ENCODE data around the gene RASL10A. TPM values are rescaled to one million over a fixed set of nuclear protein-coding genes. Genes with fewer than 3 reads are reported as not detected.

RASL10A gene
- total RNA-seq, 2 donors from 2014 or later, result 1.1 to 1.8 TPM

GRCh38 chr22:29336751-29337490 lies 21.4 kb upstream of the RASL10A start:
- Histone ChIP-seq H3K27ac (no peak overlapping the region), H3K9me3 (no peaks in the 10 kb centered on the region), H3K4me3 (no peak overlapping the region), H3K27me3 (no peaks in the 10 kb centered on the region), H3K4me1 (peaks cover 0 to 4% of the 10 kb centered on the region in 2 donors), H3K36me3 (peaks cover 73% of the 10 kb centered on the region)
- TF ChIP-seq CTCF (IDR thresholded peaks at IDR 0.05), result no peak
- no peak for DNase-seq (ENCODE audit: low spot score)

GRCh38 chr22:29335656-29336055 lies 20.2 kb upstream of the RASL10A start:
- no peak for TF ChIP-seq CTCF (IDR thresholded peaks at IDR 0.05)
- Histone ChIP-seq H3K36me3 (peaks cover 66% of the 10 kb centered on the region), H3K27me3 (no peaks in the 10 kb centered on the region), H3K27ac (no peak overlapping the region), H3K4me1 (no peaks in the 10 kb centered on the region), H3K9me3 (no peaks in the 10 kb centered on the region), H3K4me3 (no peak overlapping the region)
- DNase-seq (ENCODE audit: low spot score), result no peak

- H3K36me3 ChIP-seq, result peaks cover 66% of the 10 kb centered on the region
- no peaks in the 10 kb centered on the region for H3K9me3 ChIP-seq
- H3K4me3 ChIP-seq, result no peak overlapping the region
- no peak overlapping the region for H3K27ac ChIP-seq
- DNase-seq (ENCODE audit: low spot score), result no peak
- no peaks in the 10 kb centered on the region for H3K4me1 ChIP-seq
- no peak for TF ChIP-seq CTCF (IDR thresholded peaks at IDR 0.05)
- H3K27me3 ChIP-seq, result no peaks in the 10 kb centered on the region
Measured at GRCh38 chr22:29334696-29335344, 19.3 kb upstream of the RASL10A start.

GRCh38 chr22:29334148-29334547 lies 18.7 kb upstream of the RASL10A start:
- Histone ChIP-seq H3K36me3 (peaks cover 66% of the 10 kb centered on the region), H3K27ac (no peak overlapping the region), H3K4me1 (no peaks in the 10 kb centered on the region), H3K27me3 (no peaks in the 10 kb centered on the region), H3K9me3 (no peaks in the 10 kb centered on the region), H3K4me3 (no peak overlapping the region)
- DNase-seq (ENCODE audit: low spot score), result no peak
- no peak for TF ChIP-seq CTCF (IDR thresholded peaks at IDR 0.05)

GRCh38 chr22:29332886-29333496 lies 17.5 kb upstream of the RASL10A start:
- no peak for DNase-seq (ENCODE audit: low spot score)
- Histone ChIP-seq H3K4me1 (no peaks in the 10 kb centered on the region), H3K4me3 (no peak overlapping the region), H3K27ac (no peak overlapping the region), H3K9me3 (no peaks in the 10 kb centered on the region), H3K36me3 (peaks cover 66% of the 10 kb centered on the region), H3K27me3 (no peaks in the 10 kb centered on the region)
- TF ChIP-seq CTCF (IDR thresholded peaks at IDR 0.05), result no peak
